COR-L47 (cell line): ENCODE results near the gene ASB11.

Experiments
- DNase-seq: peaks from one replicate; lab custom pipeline; 2025; lab: John Stamatoyannopoulos, UW

ASB11 gene, protein sequence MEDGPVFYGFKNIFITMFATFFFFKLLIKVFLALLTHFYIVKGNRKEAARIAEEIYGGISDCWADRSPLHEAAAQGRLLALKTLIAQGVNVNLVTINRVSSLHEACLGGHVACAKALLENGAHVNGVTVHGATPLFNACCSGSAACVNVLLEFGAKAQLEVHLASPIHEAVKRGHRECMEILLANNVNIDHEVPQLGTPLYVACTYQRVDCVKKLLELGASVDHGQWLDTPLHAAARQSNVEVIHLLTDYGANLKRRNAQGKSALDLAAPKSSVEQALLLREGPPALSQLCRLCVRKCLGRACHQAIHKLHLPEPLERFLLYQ

DNA sequence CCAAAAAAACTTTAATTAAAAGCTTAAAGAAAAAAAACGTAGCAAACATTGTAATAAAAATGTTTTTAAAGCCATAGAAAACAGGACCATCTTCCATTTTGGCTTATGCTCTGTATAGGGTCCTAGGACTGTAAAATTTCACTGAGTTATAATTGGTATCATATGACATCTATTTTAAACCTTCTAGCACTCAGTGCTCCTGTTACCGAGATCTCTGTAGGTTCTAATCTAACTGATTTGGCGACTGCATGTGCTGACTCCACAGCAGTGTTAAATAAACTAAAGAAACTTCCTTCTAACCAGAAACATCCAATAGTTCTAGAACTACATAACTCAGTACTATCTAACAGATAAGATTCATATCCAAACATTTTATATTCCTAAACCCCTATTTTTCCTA lies at the start of gene ASB11:
TSS of gene ASB11 (minus strand) at position 132 of the 400 bp plus-strand sequence. CDS start at position 97, 35 bp downstream.
- no peak for DNase-seq

DNA sequence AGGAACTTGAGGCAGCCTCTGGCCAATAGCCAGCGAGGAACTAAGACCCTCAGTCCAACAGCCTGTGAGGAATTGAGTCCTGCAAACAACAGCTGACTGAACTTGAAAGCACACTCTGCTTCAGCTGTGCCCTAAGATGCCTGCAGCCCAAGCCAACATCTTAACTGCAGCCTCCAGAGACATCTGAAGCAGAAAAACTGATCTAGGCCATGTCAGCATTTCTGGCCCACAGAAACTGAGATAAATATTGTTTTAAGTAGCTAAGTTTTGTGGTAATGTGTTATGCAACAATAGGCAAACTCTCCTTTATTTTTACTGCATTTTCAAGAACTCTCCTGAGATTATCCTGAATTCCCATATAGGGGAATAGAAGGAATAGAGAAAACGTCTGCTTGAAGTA lies 44.3 kb upstream of the ASB11 start:
- DNase-seq, result no peak

DNA sequence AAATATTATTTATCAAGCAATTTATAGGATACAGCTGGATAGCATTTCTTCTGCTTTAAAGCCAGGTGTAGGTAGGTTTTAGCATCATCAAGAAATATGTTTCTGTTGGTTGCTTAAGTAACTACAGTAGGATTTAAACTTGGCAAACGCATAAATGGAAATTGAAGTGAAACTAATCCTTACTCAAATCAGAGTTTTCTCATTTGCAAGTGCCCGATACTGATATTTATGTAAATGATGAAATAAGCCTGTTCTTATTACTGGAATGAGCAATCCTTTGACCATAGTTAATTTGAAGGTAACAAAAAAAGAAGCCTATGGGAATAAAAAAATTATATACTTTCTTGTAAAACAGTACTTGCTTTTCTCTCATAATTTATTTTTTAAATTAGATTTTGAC lies 43.1 kb upstream of the ASB11 start:
- no peak for DNase-seq

DNA sequence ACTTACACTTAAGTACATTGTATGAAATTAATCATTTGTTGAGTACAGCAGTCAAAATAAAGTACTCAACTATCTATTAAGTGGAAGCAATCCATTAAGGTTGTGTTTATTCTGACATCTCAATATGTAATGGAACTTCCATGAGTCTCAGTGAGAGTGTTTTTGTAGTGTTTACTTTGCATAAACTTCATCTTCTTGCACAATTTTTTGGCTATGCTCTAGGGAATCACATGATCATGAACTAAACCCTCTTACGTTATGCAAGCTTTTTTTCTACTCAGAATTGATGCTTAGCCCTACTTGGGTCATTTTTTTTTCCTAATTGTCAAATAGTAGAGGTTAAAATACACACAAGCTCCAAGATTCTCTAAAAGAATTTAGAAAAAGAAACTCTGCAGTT lies 41.0 kb upstream of the ASB11 start:
- no peak for DNase-seq

DNA sequence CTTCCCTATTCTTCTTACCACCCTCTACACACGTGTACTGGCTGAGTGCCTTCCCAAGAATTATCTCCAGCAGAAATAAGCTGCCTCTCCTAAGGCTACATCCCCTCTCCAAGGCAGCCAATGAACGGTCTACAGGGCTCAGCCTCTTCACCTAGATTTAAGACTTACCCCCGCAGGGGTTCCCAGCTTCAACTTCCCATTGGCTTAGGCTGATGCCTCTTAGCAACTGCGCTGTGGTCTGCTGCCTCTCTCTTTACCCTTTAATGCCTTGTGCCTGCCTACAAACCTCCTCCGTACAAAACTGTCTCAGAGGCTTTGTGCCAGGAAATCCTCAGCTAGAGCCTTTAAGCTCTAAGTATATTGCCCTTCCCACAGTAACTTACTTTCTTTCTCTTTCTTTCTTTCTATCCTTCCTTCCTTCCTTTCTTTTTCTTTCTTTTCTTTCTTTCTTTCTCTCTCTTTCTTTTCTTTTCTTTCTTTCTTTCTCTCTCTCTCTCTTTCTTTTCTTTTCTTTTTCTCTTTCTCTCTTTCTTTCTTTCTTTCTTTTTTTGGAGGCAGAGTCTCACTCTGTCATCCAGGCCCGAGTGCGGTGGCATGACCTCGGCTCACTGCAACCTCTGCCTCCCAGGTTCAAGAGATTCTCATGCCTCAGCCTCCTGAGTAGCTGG lies 35.0 kb upstream of the ASB11 start:
- DNase-seq, result no peak

DNA sequence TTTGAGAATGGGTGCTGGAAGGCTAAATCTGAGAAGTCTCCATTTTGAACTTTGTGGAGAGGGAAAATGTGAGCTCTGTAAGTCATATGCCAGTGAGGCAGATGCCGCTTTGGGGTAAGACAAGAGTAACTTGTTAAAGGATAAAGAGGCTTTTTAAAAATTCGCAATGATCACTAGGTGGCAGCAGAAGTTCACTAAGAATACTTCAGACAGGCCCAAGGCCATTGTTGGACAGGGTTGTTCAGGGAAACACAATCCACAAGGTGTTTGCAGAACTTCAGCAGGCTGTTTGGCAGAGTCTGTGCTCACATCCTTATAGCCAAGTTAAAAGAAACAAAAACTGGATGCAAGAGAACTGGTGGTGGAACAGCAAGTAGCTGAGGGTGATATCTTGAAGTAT lies 33.6 kb upstream of the ASB11 start:
- peak; percentile 52 for DNase-seq

DNA sequence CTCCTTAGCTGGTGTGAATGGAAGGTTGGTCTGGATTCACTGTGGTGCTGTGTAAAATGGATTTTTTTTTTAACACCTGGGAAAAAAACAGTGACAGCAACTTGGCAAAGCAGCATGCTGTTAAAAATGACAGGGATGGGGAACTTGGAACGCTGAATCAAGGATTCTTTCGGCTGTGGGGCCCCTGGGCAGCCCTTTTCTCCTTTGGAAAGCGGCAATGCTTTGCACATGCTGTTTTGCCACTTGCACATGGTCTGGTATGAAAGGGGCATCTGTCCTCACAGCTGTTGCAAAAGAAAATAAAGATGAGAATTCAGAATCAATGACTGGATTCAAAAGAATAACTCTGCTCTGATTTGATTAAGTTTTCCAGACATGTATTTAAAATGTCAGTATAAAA lies 30.5 kb upstream of the ASB11 start:
- DNase-seq, result no peak

DNA sequence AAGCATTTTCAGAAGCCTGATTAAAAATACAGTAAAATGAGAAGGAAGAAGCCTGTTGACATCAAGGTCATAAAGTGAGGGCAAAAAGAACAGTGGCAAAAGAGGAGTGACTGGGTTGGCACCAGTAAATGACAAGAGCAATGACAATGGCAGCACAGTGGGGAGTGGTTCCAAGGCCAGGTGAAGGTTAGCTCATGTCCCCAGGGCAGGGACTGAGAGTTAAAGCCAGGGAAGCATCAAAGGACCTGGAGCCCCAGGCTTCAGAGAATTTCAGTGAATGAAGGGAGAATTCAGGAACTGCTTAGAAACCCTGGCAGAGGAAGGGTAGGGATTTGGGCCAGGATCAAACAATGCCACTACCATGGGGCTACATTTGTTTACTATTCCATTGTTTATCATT lies 28.7 kb upstream of the ASB11 start:
- no peak for DNase-seq

DNA sequence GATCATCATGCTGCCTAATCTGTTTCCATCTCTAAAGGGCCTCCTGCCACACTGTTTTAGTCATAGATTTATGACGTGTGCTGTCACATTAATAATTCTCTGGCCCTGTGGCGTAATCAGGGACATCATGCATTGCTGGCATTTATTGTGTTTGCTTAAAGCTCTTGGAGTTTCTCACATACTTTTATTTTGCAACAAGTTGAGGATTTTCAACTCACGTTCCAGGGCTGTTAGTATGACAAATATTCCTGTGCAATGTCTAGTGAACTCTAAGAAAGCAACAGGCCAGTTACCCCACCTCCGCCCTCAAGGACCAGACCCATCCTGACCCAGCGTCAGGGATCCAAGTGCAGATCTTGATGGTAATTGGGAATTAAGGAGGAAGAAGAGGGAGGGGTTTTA lies 27.6 kb upstream of the ASB11 start:
- DNase-seq, result no peak

DNA sequence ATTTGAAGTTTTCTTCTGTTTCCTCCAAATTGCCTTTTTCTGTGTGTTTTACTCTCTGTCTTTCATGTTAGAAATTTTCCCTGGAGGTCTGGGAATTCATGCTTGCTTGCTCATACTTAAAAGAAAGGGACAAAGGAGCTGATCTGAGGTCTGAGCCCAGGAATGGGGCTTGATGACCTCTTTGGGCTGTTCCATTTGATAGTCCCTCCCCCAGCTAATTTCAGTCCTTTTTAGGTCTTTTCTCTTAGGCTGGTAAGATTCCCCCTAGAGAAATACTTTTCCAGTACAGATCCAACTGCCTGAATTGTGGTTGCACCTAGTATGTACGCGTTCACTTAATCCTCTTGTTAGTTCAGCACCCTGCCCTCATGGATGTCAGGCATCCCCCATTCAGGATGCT lies 25.4 kb upstream of the ASB11 start:
- no peak for DNase-seq

DNA sequence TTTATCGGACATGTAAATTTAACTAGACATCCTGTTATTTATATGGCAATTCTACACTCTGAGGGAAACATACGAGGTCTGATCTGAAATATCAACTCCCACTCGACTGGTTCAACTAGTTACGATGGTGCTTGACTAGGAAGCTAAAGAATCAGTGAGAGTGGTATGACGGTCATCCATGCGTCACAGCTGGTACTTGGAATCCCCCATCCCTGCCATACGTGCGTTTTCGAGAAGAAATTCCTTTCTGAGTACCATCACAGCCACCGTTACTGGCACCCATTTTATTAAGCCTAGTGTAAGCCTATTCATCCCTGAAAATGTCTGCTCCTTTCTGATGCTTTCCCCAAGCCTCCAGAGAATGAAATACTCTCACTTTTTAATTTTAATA lies 20.6 kb upstream of the ASB11 start:
- peak; percentile 25 for DNase-seq

DNA sequence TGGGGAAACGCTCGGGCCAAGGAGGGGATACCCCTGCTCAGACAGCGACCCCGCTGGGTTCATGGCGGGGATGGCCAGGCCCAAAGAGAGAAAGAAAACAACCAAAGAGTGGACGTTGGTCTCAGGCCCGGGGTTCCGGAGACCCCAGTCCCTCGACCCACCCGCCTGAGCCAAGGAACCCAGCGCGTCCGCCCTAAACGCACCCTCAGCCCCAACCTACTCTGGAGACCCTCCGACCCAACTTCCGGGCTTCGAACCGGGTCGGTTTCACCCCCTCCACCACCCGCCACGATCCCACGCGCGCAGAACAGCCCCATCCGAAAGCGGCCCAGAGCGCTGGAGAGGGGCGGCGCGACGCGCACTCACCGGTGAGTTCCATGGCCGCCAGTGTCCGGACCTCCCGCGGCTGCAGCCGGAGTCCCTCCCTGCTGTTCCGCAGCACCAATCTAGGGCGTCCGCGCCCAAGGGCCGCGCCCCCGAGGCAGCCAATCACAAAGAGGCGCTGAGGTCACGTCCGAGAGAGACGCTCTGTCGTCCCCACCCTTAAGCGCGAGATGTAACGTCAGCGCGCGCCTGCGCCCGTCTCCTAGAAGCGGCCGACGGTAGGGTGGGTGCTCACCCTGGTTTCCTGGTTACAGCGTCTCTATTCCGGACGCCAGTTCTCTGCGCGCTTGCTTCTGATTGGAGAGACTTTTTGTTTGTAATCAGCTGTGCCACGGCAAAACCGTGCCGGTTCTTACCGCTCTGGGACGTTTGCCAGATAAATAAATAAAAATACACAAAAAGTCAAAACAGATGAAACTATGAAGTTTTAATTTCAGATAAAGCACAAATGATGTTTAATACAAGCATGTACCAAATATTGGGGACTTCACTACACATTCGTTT lies 19.9 kb upstream of the ASB11 start, which contains the start of gene PIGA:
TSS of gene PIGA (minus strand) at position 389 of the 888 bp plus-strand sequence. CDS start 3,593 bp downstream, outside the sequence.
- peak; percentile 90 for DNase-seq

DNA sequence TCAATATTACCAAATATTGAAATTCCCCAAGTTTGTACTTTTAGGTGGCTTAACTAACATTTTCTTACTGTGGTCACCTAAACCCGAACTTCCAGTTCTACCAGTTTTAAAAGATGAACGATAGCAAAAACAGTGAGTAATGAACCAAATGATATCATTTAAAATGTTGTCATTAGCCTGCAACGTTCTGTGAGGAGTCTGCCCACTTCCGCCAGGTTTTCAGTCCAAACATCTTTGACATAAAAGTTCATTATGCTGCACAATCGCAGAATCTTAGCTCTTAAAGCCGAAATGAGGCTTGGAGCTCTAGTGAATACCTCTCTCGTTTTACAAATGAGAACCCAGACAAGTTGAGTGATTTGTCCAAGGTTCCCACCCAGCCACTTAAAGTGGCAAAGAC lies 19.1 kb upstream of the ASB11 start:
- DNase-seq, result no peak

DNA sequence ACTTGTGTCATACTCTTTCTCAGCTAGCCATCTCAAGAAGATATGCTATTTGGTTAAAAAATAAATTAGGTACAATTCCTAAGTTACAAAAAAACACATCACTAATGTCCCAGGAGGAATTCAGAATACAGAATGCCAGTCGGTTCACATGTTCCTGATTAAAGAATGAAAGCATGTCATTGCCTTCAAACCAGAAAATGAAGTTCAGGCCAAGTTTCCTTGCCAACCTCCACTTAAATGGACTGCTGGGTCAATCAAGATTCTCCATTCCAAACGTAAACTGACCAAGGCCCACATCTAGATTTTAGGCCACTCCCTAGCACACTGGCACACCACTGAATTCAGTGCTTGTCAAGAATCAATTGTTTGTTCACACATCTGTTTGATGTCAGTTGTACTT lies 13.4 kb upstream of the ASB11 start:
- DNase-seq, result no peak

DNA sequence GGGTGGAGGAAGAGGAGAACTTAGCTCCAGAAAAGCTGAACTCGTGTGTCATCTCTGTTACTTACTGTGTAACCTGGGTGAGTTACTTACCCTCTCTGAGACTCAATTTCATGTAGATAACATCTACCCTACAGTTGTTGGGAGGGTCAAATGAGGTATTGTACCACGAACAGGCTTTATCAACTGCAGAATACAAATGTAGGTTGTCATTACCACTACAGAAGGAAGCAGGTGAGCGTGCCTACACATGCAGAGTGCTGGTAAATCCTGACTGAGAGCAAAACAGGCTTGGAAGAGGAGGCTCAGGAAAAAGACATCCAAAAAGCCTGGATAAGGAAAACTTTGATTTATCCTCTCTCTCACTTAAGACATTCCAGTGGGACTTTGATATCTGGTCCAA lies 12.7 kb upstream of the ASB11 start:
- no peak for DNase-seq

DNA sequence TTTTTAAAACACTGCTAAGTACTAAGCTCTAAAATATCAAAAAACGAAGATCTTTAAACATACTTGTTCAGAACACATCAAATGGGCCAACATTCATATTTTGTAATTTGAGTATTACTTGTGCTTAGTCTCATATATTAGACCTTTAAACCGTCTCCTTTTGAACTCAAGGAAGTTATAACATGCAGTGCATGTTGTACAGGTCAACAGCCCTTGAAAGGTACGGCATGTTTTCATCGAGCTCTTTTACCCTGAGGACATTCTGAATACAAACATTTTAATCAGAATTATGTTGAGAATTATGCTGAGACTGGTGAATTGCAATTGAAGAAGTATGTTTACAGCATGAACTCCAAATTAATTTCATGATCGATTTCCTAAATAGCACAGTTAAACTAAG lies 7.0 kb upstream of the ASB11 start:
- no peak for DNase-seq

DNA sequence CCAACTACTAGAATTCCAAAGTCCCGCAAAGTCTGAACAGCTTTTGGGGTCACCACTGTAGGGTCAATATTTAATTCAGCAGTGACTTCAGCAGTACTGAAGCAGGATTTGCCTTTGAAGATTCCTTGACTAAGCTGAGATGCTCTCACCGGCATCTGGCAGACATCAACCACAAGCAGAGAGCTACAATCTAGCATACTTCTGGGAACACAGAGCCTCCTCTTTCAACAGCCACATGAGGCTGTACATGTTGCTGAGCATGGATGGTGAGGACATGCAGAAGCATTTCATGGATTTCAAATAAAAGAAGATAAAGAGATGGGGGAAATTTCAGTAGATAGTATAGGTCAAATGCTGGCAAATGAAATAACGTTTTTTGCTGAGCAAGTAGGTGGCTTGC lies 6.6 kb upstream of the ASB11 start:
- DNase-seq, result no peak

DNA sequence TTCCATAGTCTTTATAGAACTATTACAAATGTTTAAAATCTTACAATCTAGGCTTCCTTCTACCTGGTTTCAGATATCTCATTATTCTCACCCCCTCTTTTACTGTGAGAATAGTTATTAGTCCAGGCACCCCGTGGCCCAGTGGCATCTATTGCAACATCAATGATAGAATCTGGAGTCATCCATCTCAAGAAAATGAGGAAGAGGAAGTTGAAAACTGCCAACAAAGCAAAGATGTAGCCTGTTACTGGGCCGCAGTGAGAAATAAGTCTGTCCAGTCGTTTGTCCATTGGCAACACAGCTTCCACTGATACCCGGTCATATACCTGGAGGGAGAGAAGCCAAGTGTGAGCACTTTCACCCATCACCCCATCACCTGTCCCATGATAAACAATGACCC lies 6.0 kb upstream of the ASB11 start:
- no peak for DNase-seq

DNA sequence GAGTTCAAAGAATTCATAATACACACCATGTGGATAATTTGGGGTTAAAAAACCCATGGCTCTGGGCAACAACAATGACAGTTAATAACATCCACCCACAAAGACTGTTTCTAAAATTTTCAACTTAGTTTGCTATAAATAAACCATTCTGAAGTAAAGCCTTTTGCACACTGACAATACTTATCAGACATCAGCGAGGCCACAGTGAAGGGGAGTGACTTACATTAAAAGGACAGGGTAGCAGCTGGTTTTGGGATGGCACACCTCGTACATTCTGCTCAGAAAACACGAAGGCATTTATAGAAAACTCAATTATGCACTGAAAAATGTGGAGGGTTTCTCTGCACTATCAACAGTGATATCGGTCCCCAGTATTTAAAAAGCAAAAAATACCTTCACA lies 4.9 kb upstream of the ASB11 start:
- no peak for DNase-seq

DNA sequence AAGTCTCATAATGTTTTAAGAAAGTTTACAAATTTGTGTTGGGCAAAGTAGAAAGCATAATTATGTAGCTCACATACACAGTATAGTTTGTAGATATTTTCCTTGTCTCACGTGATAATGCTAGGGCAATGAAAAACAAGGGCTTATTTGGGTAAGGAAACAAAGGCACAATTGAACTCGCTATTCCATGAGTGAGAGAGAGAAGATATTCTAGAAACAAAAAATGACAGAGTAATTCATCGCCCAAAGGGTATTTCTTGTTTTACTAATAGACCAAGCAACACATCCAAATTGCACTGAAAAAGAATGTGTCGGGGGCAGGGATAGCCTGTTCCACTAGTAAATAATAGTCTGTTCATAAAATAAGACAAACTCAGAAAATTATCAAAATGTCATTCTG lies 3.6 kb upstream of the ASB11 start:
- DNase-seq, result no peak

DNA sequence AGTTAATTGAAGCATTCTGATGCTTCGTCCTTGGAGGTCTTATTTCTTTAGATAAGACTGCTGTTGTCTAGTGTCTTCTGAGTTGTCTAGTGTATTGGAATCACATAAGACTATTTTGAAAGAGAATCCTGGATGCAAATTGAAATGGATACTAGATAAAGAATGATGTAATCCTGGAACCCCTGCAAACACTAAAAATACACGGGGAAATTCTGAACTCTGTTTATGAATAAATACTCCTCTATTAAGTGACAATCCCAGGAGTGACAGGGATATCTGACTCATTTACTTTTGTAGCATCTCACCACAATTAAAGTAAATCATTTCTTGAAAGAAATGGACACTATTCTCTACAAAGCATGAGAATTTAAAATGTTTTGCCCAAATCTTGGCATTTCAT lies 968 bp downstream of the ASB11 start:
- no peak for DNase-seq

DNA sequence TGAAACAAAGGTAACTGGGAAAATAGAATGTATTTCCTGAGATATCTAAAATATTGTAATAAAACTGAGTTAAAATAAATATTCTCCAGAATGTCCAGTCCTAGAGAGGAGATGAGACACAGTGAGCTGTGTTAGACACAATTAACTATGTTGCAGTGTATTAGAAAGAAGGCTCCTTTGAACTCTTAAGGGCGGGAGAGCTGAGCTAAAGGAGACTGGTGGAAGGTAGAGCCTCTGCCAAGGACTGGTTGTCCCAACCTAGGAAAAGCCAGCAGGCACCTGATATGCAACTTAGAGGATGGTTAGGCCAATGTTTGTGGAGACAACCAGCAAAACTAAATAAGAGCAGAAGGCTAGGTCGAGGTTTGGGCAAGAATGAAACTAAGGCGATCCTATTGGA lies 4.3 kb downstream of the ASB11 start:
- no peak for DNase-seq

DNA sequence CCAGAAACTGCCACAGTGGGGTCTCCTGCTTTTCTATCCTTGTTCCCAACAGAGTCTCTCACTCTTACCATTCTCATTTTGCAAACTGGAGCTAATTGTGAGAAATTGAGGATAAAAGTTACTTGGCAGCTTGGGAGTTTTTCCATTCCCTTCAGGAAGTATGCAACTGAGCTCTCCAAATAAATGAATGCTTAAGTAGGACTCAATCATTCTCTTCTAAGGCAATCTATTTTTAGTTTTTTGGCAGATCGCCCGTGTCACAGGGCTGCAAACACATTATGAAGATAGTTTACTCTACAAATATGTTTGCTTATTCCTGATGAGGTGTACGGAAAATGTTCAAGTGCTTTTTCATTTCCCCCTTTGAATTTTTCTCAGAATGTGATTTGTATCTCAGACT lies 5.3 kb downstream of the ASB11 start:
- peak; percentile 64 for DNase-seq
